ENCODE measurements around the gene MRTFA.
A peak's percentile ranks its signal among the peaks of the same experiment; 100 is the strongest.
"Not testable (repeated sequence)": the region's sequence is repeated elsewhere in the genome, so short reads cannot be mapped to it uniquely, and the experiment has no call there.

MRTFA gene

DNA sequence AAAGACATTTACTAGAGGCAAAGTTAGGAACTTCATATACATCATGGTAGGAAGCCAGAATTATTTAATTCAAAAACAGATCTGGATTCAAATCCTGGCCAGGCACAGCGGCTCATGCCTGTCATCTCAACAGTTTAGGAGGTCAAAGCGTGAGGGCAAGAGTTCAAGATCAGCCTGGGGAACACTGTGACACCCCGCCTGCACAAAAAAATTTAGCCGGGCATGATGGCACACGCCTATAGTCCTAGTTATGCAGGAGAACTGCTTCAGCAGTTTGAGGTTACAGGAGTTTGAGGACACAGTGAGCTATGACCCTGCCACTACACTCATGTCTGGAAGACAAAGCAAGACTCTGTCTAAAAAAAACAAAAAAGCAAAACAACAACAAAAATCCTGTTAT, 8.9 kb downstream of the MRTFA start:
- no peak for DNase-seq (ENCODE audit: low spot score)

DNA sequence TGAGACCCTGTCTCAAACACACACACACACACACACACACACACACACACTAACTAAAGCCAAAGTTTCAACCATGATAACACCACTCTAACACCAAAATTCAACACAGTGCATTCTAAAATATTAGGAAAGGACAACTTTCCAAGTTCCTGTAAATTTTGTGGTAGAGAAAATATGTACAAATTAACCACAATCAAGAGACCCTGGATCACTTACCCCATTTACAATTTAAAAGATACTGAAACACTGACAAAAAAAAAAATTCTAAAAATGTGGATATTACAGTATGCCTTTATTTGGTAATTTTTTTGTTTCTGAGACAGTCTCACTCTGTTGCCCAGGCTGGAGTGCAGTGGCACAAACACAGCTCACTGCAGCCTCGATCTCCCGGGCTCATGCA, 9.7 kb downstream of the MRTFA start:
- no peak for DNase-seq (ENCODE audit: low spot score)

GRCh38 chr22:40625794-40626193, 10.7 kb downstream of the MRTFA start:
- not testable (repeated sequence) for DNase-seq (ENCODE audit: low spot score)

- not testable (repeated sequence) for DNase-seq (ENCODE audit: low spot score)
These were observed 11.2 kb downstream of the MRTFA start for GRCh38 chr22:40625281-40625680.

- no peak for DNase-seq (ENCODE audit: low spot score)
These were observed 11.7 kb downstream of the MRTFA start for GRCh38 chr22:40624770-40625169.

DNA sequence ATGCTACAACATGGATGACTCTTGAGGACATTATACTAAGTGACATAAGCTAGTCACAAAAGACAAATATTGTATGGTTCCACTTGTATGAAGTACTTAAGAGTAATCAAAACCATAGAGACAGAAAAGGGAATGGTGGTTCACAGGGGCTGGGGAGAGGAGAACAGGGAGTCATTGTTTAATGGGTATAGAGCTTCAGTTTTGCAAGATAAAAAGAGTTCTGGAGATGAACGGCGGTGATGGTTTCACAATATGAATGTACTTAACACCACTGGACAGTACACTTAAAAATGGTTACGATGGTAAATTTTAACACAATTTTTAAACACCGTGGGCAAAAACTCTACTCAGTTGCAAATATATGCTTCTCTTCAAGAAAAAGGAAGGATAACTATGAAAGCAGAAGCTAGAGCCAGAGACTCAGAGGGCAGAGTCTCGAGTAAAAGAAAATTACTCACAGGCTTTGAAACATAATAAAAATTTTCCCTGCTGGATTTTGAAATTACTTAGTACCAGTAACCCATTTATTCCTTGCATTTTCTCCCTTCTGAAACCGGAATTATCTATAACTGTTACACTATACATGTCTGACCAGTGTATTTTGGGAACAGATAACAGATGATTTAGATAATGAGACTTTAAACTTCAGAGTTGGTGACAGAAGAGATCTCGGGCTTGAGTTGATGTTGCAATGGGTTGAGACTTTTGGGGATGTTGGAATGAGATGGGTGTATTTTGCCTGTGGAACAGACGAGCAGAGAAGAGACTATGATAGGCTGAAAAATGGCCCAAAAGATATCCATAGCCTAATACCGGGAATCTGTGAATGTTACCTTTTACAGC, 15.0 kb downstream of the MRTFA start:
- no peak for DNase-seq (ENCODE audit: low spot score)

- peak; percentile 51 for DNase-seq (ENCODE audit: low spot score)
These were observed 16.0 kb downstream of the MRTFA start for GRCh38 chr22:40620464-40621046.

- DNase-seq (ENCODE audit: low spot score) = no peak
These were observed 18.1 kb downstream of the MRTFA start for GRCh38 chr22:40618400-40618799.

- no peak for DNase-seq (ENCODE audit: low spot score)
These were observed 19.9 kb downstream of the MRTFA start for GRCh38 chr22:40616578-40616977.

DNA sequence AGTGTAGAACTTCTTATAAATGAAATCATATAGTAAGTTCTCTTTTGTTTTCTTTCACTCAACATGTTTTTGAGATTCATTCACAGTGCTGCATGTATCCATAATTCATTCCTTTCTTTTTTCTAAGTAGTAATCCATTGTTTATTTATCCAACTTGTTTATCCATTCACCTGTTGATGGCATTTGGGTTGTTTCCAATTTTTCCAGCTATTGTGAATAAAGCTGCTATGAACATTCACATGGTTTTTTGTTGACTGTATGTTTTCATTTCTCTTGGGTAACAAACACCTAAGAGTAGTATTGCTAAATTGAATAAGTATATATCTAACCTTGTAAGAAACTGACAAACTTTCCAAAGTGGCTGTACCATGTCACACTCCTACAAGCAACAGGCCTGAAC, 23.5 kb downstream of the MRTFA start:
- no peak for DNase-seq (ENCODE audit: low spot score)

GRCh38 chr22:40612291-40612751, 24.2 kb downstream of the MRTFA start:
- no peak for DNase-seq (ENCODE audit: low spot score)

DNA sequence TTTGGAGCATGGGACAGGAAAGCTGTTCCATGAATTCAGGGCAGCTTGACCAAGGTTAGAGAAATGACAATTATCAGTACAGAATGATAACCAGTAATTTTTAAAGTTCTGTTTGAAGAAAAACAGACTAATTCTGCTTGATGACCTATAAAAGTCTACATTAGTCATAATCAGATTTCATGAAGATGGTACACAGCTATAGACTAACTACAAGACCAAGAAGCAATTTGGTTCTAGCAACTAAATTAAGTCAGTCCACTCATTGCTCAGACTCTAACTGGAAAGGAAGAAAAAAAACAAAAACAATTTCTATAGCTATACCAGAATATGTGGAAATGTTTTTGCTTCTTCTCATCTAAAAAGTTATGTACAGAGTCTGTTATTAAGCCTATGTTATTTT, 24.9 kb downstream of the MRTFA start:
- no peak for DNase-seq (ENCODE audit: low spot score)

GRCh38 chr22:40610329-40610850, 26.1 kb downstream of the MRTFA start:
- no peak for DNase-seq (ENCODE audit: low spot score)

- no peak for DNase-seq (ENCODE audit: low spot score)
These were observed 27.3 kb downstream of the MRTFA start for GRCh38 chr22:40609216-40609615.

GRCh38 chr22:40607506-40607905, 29.0 kb downstream of the MRTFA start:
- no peak for DNase-seq (ENCODE audit: low spot score)

DNA sequence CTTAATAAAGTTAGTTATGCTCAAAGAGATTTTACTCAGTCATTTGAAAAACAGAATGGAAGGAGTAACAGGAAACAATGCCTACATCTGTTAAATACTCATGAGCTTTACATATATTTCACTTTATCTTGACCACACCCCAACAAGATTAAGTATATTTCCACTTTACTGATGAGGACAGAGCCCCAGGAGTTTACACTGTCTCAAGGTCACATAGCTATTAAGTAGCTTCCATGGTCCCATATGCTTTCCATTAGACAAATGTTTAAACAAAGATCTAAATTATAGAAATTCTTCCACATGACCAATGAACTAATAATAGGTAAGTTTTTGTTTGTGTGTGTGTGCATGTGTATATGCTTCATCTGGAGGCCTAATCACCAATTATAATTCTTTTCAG, 30.2 kb downstream of the MRTFA start:
- no peak for DNase-seq (ENCODE audit: low spot score)

DNA sequence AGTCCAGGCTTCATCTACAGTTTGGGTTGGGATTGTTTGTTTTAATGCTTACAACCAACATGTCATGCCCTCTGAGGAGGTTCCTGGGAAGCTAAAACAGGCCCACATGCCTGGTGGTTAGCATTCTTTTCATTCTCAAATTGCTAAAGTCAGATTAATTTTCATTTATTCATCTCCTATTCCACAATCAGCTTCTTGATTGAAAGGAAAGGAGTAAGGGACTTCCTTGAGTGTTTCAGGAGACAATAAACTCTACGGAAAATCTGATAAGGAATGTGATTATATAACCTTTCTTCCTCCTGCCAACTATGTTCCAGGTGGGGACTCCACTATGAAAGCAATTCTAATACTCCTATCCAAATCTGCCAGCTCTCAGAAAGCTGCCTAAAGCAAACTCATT, 30.8 kb downstream of the MRTFA start:
- peak; percentile 34 for DNase-seq (ENCODE audit: low spot score)

DNA sequence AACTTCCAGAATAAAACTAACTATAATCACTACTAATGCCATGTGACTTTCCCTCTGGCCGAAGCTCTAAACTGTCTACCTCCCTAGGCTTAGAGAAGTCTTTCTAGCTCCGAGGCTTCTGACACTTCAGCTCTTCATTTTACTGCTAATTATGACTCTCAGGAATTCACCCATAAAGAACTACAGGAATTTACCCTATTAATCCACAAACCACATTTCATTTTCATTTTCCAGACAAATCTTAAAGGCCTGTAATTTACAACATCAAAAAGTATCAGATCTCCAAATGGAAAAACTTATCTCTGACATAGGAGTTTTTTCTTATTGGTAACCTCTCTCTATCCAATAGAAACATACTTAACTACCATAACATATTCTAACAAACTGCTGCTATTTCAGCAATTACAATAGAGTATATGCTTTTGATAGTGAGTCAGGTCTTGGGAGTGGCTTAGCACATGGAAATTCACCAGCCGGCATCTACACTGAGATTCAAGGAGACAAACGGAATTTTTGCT, 33.4 kb downstream of the MRTFA start:
- DNase-seq (ENCODE audit: low spot score) = peak; percentile 38

- DNase-seq (ENCODE audit: low spot score) = no peak
These were observed 34.3 kb downstream of the MRTFA start for GRCh38 chr22:40602231-40602630.

DNA sequence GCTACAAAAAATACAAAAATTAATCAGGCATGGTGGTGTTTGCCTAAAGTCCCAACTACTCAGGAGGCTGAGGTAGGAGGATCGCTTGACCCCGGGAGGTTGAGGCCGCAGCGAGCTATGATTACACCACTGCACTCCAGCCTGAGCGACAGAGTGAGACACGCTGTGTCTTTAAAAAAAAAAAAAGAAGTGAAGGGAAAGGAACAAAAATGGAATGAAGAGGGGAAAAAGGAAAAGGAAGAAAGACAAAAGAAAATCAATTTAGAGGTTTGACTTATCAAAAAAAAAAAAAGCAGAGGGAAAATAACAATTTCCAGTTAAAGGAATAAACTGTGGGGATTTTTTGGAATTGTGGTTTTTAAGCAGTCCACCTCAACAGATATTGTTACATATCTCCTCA, 36.8 kb downstream of the MRTFA start:
- DNase-seq (ENCODE audit: low spot score) = no peak

- DNase-seq (ENCODE audit: low spot score) = not testable (repeated sequence)
These were observed 37.8 kb downstream of the MRTFA start for GRCh38 chr22:40598712-40599111.

DNA sequence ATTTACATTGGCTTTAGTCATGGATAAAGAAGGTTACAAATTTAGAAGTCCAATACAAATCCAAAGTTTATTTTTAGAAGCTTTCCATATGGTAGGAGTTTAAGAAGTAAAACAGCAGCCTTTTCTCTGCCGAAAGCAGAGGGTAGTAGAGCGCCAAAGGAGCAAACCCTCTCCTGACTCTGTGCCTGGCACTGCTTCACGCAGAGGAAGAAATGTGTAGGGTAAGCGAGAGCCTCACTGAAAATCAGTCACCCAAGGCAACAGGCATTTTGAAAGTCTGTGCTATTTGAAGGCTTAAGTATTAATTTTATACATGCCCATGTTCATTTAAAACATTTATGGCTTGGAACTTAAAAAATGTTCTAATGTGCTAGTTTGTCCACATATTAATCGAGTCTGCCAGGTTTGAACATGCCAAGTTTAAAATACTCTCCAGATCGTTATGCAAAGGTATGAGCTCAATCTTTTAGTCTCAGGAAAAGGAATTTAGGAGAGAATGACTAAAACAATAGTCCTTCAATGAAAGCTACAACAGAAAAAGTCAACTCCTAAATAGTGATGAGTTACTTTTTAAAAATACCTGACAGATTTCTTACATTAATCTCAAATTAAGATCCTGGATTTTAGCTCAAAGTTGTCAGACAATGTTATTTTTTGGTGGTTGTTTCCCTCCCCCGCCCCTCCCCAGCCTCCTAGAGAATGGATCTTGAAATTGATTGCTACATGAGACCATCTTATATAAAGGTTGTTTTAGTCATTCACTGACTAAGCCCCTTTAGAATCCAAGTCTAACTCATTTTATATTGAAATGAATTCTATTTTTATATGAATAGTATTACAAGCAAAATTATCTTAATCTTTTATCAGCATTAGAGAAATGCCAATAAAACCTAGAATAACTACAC, 38.7 kb downstream of the MRTFA start:
- peak; percentile 6 for DNase-seq (ENCODE audit: low spot score)
